Mesenteric fat pad (tissue), 1 donor: Measurements from ENCODE around the gene ACSL1. TPM values are rescaled to one million over a fixed set of nuclear protein-coding genes. Genes with fewer than 3 reads are reported as not detected.
"Not testable (repeated sequence)": the region's sequence is repeated elsewhere in the genome, so short reads cannot be mapped to it uniquely, and the experiment has no call there.

ENCODE experiments used
- DNase-seq: peaks from one replicate; pipeline ENCODE4 v3.0.0-alpha.2; 2020; ENCODE audit warnings: low spot score
- total RNA-seq: library from RNA; stranded (reverse); fragmentation: NEBNext Ultra II Directional; extraction: Animal tissue kit (Norgen Biotek cat#: 25700); gene quantifications from one replicate; pipeline ENCODE4 v1.2.1, GENCODE V29; 2021
- donor health status: DM: yes; HTN: yes; CAD: no.

The ACSL1 gene
- total RNA-seq, 1 donor from 2014 or later, result 1,386 TPM

- no peak for DNase-seq
Measured at GRCh38 chr4:184843984-184844554, 18.3 kb upstream of the ACSL1 start.

DNA sequence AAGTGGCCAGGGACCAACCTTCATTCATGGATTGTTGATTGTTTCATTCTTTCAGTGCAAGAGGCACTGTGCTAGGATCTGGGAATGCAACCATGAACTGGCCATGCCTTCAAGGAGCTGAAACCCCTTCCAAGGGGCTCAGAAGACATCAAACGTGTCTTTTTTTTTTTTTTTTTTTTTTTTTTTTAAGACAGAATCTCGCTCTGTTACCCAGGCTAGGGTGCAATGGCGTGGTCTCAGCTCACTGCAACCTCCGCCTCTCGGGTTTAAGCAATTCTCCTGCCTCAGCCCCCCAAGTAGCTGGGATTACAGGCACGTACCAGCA, 13.3 kb upstream of the ACSL1 start:
- DNase-seq, result not testable (repeated sequence)

DNA sequence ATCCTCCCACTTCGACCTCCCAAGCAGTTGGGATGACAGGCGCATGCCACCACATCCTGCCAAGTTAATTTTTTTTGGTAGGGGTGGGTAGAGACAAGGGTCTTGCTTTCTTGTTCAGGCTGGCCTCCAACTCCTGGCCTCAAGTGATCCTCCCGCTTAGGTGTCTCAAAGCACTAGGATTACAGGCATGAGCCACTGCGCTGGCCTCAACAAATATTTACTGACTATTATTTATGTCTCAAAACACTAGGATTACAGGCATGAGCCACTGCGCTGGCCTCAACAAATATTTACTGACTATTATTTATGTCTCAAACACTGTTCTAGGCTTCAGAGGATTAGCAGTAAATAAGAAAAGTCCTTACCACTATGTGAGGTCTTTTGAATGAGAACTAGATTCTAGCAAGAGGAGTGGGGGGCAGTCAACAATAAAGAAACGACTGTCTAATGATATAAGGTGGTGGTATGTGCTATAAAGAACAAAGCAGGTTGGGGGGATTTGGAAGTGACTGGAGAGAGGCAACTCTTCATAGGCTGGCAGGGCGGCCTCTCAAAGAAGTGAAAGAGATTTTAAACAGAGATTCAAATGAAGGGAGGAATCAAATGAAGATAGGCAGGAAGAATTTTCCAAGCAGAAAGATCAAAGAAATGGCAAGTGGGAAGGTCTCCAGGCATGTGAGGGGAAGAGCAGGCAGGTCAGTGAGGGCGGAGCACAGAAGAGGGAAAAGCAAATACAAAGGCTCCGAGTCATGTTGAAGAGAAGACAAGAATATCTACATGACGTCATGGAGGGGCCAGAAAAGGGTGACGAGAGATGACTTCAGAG, 12.7 kb upstream of the ACSL1 start:
- no peak for DNase-seq

- no peak for DNase-seq
Measured at GRCh38 chr4:184836613-184837012, 10.8 kb upstream of the ACSL1 start.

DNA sequence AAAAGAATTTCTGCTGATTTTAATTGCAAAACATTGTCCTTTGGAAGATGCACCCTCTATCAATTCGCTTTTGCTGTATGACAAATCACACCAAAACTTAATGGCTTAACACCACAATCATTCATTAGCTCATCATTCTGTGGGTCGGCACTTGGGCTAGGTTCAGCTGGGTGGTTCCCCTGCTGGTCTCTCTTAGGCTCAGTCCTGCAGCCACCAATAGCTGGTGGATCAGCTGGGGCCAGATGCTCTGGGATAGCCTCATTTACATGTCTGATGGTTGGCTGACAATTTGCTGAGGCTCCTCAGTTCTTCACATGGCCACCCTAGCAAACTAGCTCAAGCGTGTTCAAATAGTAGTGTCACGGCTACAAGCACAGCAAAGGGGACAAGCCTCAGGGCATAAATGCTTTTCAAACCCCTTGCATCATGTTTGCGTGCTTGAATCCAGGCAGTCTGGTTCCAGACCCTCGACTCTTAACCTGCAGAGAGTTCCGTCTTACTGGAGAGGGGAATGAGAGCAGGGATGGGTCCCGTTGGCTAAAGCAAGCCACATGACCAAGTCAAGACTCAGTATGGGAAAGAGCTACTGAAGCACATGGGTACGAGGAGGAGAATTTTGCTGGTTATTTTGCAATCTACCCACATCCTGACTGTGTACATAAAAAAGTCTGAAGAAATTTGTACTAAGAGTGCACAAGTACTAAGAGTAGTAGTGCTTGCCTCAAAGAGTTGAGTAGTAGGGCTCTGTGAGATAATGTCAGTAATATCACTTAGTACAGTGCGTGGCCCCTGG, 7.5 kb upstream of the ACSL1 start:
- no peak for DNase-seq

DNA sequence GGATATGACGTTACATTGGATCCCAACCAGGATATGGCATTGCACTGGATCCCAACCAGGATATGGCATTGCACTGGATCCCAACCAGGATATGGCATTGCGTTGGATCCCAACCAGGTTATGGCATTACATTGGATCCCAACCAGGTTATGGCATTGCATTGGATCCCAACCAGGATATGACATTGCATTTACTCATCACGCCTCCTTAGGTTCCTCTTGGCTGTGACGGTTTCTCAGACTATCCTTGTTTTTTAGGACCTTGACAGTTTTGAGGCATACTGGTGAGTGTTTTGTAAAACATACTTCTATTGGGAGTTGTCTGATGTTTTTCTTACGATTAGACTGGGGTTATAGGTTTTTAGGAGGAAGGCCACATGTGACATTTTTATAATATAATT, 5.4 kb upstream of the ACSL1 start:
- no peak for DNase-seq

- DNase-seq, result no peak
Measured at GRCh38 chr4:184826691-184827270, 1.0 kb upstream of the ACSL1 start.

- no peak for DNase-seq
Measured at GRCh38 chr4:184825141-184825895, 450 bp downstream of the ACSL1 start.

DNA sequence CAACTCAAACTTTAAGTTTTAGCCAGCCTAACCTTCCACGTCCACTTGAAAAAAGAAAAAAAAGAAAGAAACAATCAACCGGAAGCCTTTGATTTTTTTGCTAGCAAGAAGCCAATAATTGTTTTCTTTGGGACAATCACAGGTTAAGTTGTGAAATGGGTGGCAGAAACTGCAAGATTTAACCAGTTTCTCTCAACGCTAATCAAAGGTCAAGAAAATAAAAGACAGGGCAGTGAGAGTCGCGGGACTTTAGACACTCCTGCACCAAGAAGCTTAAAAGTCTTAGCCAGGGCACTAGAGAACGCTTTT, 1.0 kb downstream of the ACSL1 start:
- no peak for DNase-seq

- DNase-seq, result no peak
Measured at GRCh38 chr4:184824081-184824775, 1.5 kb downstream of the ACSL1 start.

GRCh38 chr4:184823014-184823413, 2.8 kb downstream of the ACSL1 start:
- no peak for DNase-seq

- no peak for DNase-seq
Measured at GRCh38 chr4:184822356-184822755, 3.4 kb downstream of the ACSL1 start.

DNA sequence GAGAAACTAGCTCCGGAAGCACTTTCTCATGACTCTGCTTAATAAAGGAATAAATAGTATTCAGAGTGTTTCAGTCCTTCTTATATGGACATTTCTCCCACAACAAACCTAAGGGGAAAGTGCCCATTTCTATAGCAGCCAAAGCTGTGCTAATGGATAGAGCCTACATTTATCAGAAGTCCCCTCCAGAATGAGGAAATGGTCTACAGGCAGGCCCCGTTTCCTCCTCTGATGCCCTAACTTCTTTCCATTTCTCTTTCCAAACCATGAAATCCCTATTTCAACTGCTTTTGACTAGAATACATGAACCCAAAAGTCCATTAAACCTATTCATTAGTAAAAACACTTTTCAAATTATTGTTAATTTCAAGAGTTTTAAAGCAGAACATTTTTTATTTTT, 4.5 kb downstream of the ACSL1 start:
- no peak for DNase-seq

- DNase-seq, result no peak
Measured at GRCh38 chr4:184819786-184820185, 6.0 kb downstream of the ACSL1 start.

- no peak for DNase-seq
Measured at GRCh38 chr4:184818216-184818564, 7.6 kb downstream of the ACSL1 start.

DNA sequence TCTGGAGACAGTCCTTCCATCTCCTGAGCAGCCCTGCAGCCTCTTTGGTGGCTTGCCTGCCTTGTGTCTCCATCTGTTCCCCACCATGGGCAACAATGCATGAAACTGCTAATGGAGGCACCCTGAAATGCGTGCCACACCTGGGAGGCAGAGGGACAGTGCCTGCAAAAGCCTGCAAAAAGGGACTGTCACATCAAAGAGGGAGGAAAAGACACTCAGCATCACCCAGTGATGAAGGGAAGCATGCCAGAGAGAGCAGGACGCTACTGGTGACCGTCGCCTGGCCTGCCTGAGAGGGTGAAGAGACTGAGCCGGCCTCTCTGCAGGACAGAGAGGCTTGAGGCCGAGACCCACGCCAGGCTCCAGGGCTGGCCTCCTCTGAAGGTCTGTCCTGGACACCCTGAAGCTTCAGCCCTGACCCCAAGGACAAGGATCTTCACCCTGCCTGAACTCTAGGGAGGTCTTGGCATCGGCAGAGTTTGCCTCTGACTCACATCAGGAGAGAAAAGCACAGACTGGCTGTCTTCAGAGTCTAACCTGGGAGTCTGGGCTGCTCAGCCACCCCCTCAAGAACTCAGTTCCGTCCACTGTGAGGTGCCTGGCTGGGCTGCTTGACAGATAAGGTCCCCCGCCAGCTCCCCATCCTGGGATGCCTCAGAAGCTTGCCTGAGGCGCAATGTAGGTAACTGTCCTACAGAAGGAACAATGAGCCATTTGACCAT, 8.1 kb downstream of the ACSL1 start:
- no peak for DNase-seq

DNA sequence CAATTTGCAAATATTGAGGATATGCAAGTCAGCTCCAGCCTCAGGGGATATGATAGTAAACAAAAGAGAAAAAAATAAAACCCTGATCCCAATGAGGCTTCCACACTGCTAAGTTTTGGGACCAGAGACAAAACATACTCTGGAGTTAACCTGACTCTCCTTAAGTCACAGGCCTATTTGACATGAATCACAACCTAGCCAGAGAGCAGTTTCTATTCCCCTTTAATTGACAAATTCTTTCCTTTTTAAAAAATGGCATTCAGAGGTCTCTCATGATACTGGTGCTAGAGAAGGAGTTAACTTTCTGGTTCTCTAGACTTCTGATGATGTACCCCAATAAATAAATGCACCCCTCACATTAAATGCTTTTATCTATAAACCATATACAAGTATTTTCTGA, 8.8 kb downstream of the ACSL1 start:
- DNase-seq, result no peak

- no peak for DNase-seq
Measured at GRCh38 chr4:184815046-184815877, 10.5 kb downstream of the ACSL1 start.

- DNase-seq, result no peak
Measured at GRCh38 chr4:184814686-184815045, 11.1 kb downstream of the ACSL1 start.
